MCF 10A (cell line): Measurements from ENCODE around the gene HYLS1. TPM values are rescaled to one million over a fixed set of nuclear protein-coding genes. Genes with fewer than 3 reads are reported as not detected.

Source experiments
- BruUV-seq: library from RNA; stranded (reverse); fragments of 400-500 nt; replicated peaks from 2 replicates; lab custom pipeline; 2021; lab: Mats Ljungman, UMichigan
- CTCF ChIA-PET: fragments of 300-600 bp; sonication (Branson Sonifier 250); formaldehyde crosslinking; extraction: SDS; loops from one replicate; lab custom pipeline; 2021; ENCODE audit warnings: antibody characterized with exemption, inconsistent platforms; lab: Yijun Ruan, JAX
- POLR2A ChIA-PET: fragments of 300-600, 350-650 bp; sonication (Branson Sonifier 250); formaldehyde crosslinking; extraction: SDS; loops from one replicate; lab custom pipeline; 2020; ENCODE audit warnings: antibody characterized with exemption, inconsistent platforms; lab: Yijun Ruan, JAX
- DNase-seq: peaks from one replicate; pipeline ENCODE4 v3.0.0-alpha.2; 2018; ENCODE audit not compliant: unreplicated experiment
- H3K27ac Mint-ChIP-seq: one replicate; pipeline ENCODE4 v1.8.0; 2022; ENCODE audit warnings: mild to moderate bottlenecking, low read depth, mixed read lengths; ENCODE audit not compliant: unreplicated experiment
- H3K27me3 Mint-ChIP-seq: one replicate; pipeline ENCODE4 v1.8.0; 2022; ENCODE audit warnings: mixed read lengths; ENCODE audit not compliant: insufficient read depth, unreplicated experiment
- H3K36me3 Mint-ChIP-seq: one replicate; pipeline ENCODE4 v1.8.0; 2022; ENCODE audit warnings: mild to moderate bottlenecking, moderate library complexity, mixed read lengths; ENCODE audit not compliant: insufficient read depth, unreplicated experiment
- H3K4me1 Mint-ChIP-seq: one replicate; pipeline ENCODE4 v1.8.0; 2022; ENCODE audit warnings: mixed read lengths; ENCODE audit not compliant: insufficient read depth, unreplicated experiment
- H3K4me3 Mint-ChIP-seq: one replicate; pipeline ENCODE4 v1.8.0; 2022; ENCODE audit warnings: mild to moderate bottlenecking, moderate library complexity, mixed read lengths; ENCODE audit not compliant: unreplicated experiment
- H3K9me3 Mint-ChIP-seq: one replicate; pipeline ENCODE4 v1.8.0; 2022; ENCODE audit warnings: mixed read lengths; ENCODE audit not compliant: unreplicated experiment
- intact Hi-C: fragments of 100-400 bp; cut with micrococcal nuclease; formaldehyde crosslinking; loops from 2 replicates; pipeline ENCODE4 v1.14.1; 2022
- total RNA-seq: library from RNA; stranded (reverse); gene quantifications from 2 replicates; pipeline ENCODE4 v1.2.3, GENCODE V29; 2022
- TF ChIP-seq, protein P1 (sequence below): fragments of 200-600 bp; IDR thresholded peaks from one replicate; pipeline ENCODE4 v1.8.0; 2022; ENCODE audit warnings: antibody characterized with exemption, mild to moderate bottlenecking; ENCODE audit not compliant: unreplicated experiment

Gene HYLS1
- total RNA-seq, 1 experiment from 2014 or later = 10.2 TPM

DNA sequence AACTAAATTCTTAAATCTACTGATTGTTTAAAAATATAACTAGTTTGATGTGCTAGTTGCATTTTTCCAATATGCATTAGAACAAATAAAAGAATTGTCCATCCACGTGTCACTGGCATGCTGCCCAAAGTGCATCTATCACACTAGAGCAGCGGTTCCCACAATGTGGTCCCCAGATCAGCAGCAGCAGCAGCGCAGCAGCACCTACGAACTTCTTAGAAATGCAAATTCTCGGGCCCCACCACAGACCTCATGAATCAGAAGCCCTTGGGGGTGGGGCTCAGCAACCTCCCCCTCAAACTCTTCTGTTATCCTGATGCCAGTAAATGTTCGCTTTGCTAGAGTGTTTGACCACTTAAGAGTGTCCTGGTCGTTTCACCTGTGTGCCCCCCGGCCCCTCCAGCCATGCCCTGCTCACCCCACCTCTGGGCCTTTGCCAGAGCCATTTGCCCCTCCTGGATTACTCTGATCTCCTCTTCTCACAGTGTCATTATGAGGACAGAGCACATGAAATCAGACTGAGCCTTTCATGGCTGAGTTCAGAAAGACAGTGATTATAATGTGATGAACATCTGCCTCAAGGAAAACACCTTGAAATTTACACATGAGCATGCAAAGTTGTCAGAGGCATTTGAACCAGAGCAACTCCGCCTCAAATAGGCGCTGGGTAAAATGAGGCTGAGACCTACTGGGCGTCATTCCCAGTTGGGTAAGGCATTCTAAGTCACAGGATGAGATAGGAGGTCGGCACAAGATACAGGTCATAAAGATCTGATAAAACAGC lies 45.8 kb downstream of the HYLS1 start:
- H3K9me3 Mint-ChIP-seq = no peaks in the 10 kb centered on the region
- peaks cover 11% of the 10 kb centered on the region for H3K27me3 Mint-ChIP-seq
- no peak overlapping the region for H3K4me3 Mint-ChIP-seq
- BruUV-seq = no TSS peak
- no peak overlapping the region for H3K27ac Mint-ChIP-seq
- ChIA-PET CTCF (interaction anchor here (0.6 to 2.2 kb wide), 4 partner anchors 9 to 128 kb away, joined by 3 to 13 read pairs (median 8); no protein-coding TSS in a partner anchor), POLR2A (no interaction called here)
- intact Hi-C loops = no loop called here
- no peaks in the 10 kb centered on the region for H3K4me1 Mint-ChIP-seq
- DNase-seq = no peak
- TF ChIP-seq, protein P1, sequence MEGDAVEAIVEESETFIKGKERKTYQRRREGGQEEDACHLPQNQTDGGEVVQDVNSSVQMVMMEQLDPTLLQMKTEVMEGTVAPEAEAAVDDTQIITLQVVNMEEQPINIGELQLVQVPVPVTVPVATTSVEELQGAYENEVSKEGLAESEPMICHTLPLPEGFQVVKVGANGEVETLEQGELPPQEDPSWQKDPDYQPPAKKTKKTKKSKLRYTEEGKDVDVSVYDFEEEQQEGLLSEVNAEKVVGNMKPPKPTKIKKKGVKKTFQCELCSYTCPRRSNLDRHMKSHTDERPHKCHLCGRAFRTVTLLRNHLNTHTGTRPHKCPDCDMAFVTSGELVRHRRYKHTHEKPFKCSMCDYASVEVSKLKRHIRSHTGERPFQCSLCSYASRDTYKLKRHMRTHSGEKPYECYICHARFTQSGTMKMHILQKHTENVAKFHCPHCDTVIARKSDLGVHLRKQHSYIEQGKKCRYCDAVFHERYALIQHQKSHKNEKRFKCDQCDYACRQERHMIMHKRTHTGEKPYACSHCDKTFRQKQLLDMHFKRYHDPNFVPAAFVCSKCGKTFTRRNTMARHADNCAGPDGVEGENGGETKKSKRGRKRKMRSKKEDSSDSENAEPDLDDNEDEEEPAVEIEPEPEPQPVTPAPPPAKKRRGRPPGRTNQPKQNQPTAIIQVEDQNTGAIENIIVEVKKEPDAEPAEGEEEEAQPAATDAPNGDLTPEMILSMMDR = no peak
- no peaks in the 10 kb centered on the region for H3K36me3 Mint-ChIP-seq

DNA sequence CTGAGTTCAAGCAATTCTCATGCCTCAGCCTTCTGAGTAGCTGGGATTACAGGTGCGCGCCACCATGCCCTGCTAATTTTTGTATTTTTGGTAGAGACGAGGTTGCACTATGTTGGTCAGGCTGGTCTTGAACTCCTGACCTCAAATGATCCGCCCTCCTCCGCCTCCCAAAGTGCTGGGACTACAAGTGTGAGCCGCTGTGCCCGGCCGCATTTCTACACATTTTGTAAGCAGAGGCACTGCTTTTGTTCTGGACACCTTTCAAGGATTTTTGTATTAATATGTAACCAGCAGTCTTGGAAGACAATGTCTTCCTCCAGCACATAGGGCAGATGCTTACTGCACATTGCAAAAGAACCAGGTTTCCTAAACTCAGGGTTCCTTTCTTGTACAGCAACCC lies 47.0 kb downstream of the HYLS1 start:
- POLR2A ChIA-PET = no interaction called here
- CTCF ChIA-PET = interaction anchor here (1.1 to 1.5 kb wide), 3 partner anchors 9 to 257 kb away, joined by 3 to 5 read pairs (median 3); no protein-coding TSS in a partner anchor
- H3K4me1 Mint-ChIP-seq = no peaks in the 10 kb centered on the region
- DNase-seq = no peak
- H3K36me3 Mint-ChIP-seq = no peaks in the 10 kb centered on the region
- intact Hi-C loops = no loop called here
- peaks cover 7% of the 10 kb centered on the region for H3K27me3 Mint-ChIP-seq
- BruUV-seq = no TSS peak
- H3K27ac Mint-ChIP-seq = no peak overlapping the region
- no peaks in the 10 kb centered on the region for H3K9me3 Mint-ChIP-seq
- H3K4me3 Mint-ChIP-seq = no peak overlapping the region
- TF ChIP-seq, protein P1 = no peak

DNA sequence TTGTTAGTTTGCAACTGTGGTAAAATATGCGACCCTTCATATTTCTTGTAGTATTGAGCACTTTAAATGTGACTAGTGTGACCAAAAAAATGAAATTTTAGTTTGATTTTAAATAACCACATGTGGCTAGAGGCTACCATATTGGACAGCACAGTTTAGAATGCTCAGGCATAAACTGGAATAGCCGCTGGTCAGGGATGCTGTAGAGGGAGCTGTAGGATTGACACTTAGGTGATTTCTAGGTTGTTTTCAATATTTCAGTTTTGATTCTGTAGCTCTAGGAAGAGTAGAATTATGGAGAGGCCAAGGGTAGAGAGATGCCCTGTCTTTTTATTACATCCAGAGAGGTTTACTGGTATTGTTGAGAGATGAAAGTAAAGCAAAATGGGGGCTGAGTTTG lies 47.6 kb downstream of the HYLS1 start:
- CTCF ChIA-PET = interaction anchor here (1.1 to 1.9 kb wide), 5 partner anchors 10 to 258 kb away, joined by 3 to 11 read pairs (median 5); no protein-coding TSS in a partner anchor

DNA sequence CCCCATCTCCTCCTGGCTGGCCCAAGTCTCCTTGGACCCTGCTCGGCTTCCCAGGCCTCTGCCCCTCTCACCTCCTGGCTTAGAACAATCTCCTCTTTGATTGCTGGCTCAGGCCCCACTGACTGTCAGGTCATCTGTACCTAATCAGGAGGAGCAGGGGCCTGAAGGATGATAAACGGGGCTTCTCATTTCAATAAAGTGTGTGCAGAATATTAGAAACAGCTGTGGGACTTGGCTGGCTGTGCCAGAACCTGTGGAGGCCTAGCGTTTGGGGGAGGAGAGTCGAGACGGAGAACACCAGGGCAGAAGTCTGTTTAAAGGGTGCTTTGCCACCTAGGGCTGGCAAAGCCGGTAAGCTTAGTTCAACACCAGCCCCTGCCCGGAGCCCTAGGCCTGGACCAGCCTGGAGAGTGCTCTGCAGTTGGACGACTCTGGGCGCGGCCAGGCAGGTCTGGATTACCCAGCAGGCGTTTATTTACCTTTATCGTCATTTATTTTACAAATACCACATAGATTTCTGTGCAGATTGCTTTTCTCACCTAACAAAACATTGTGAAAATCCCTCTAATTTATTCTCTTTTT lies 48.2 kb downstream of the HYLS1 start:
- no peaks in the 10 kb centered on the region for H3K9me3 Mint-ChIP-seq
- H3K4me1 Mint-ChIP-seq = no peaks in the 10 kb centered on the region
- no peak overlapping the region for H3K27ac Mint-ChIP-seq
- TF ChIP-seq, protein P1 = no peak
- no peaks in the 10 kb centered on the region for H3K36me3 Mint-ChIP-seq
- intact Hi-C loops = no loop called here
- POLR2A ChIA-PET = no interaction called here
- no TSS peak for BruUV-seq
- CTCF ChIA-PET = interaction anchor here (0.7 to 1.9 kb wide), 6 partner anchors 13 to 349 kb away, joined by 3 to 11 read pairs (median 5); no protein-coding TSS in a partner anchor
- no peak for DNase-seq
- no peaks in the 10 kb centered on the region for H3K27me3 Mint-ChIP-seq
- no peak overlapping the region for H3K4me3 Mint-ChIP-seq

More for the DNA sequence above, 47.6 kb downstream of the HYLS1 start:
- no peaks in the 10 kb centered on the region for H3K36me3 Mint-ChIP-seq
- intact Hi-C loops = no loop called here
- no TSS peak for BruUV-seq
- TF ChIP-seq, protein P1 = no peak
- DNase-seq = no peak
- no peaks in the 10 kb centered on the region for H3K9me3 Mint-ChIP-seq
- no peak overlapping the region for H3K27ac Mint-ChIP-seq
- POLR2A ChIA-PET = no interaction called here
- peaks cover 2% of the 10 kb centered on the region for H3K27me3 Mint-ChIP-seq
- H3K4me1 Mint-ChIP-seq = no peaks in the 10 kb centered on the region
- H3K4me3 Mint-ChIP-seq = no peak overlapping the region
